ENCODE data around the gene NHERF2. TPM values are rescaled to one million over a fixed set of nuclear protein-coding genes. Genes with fewer than 3 reads are reported as not detected.

Gene NHERF2
- total and polyA plus RNA-seq, 5 donors from 2014 or later, result 0.09 to 1.5 (median 0.27) TPM

- ATAC-seq (ENCODE audit: low read depth in 2 of 2), result no peak
- H3K36me3 Mint-ChIP-seq, result peaks cover 18% of the 10 kb centered on the region
- no peaks in the 10 kb centered on the region for H3K27me3 Mint-ChIP-seq
- no peaks in the 10 kb centered on the region for H3K9me3 ChIP-seq (ENCODE audit: control insufficient read depth in 2 of 2, low read length in 2 of 2)
- no peak overlapping the region for H3K27ac ChIP-seq (ENCODE audit: insufficient read depth, low read length, poor library complexity, severe bottlenecking)
- H3K4me3 Mint-ChIP-seq, result no peak overlapping the region
- peaks cover 21% of the 10 kb centered on the region for H3K36me3 ChIP-seq (ENCODE audit: control insufficient read depth, insufficient read depth, low read length)
- no peaks in the 10 kb centered on the region for H3K27me3 ChIP-seq (ENCODE audit: control insufficient read depth, insufficient read depth, low read length)
- H3K9me3 Mint-ChIP-seq, result no peaks in the 10 kb centered on the region
- no peaks in the 10 kb centered on the region for H3K4me1 Mint-ChIP-seq
- H3K27ac Mint-ChIP-seq, result no peak overlapping the region
- no peak for DNase-seq
- H3K4me3 ChIP-seq (ENCODE audit: low read depth, low read length), result no peak overlapping the region
- H3K4me1 ChIP-seq (ENCODE audit: control insufficient read depth, insufficient read depth, low read length, poor library complexity, severe bottlenecking), result no peaks in the 10 kb centered on the region
Measured at GRCh38 chr16:2062801-2063200, 36.1 kb downstream of the NHERF2 start.

- Mint-ChIP-seq H3K27me3 (no peaks in the 10 kb centered on the region), H3K9me3 (no peaks in the 10 kb centered on the region), H3K36me3 (peaks cover 19% of the 10 kb centered on the region), H3K4me3 (no peak overlapping the region), H3K27ac (no peak overlapping the region), H3K4me1 (no peaks in the 10 kb centered on the region)
- no peak overlapping the region for H3K4me3 ChIP-seq (ENCODE audit: low read depth, low read length)
- no peak overlapping the region for H3K27ac ChIP-seq (ENCODE audit: insufficient read depth, low read length, poor library complexity, severe bottlenecking)
- peaks cover 29% of the 10 kb centered on the region for H3K36me3 ChIP-seq (ENCODE audit: control insufficient read depth, insufficient read depth, low read length)
- no peaks in the 10 kb centered on the region for H3K4me1 ChIP-seq (ENCODE audit: control insufficient read depth, insufficient read depth, low read length, poor library complexity, severe bottlenecking)
- no peaks in the 10 kb centered on the region for H3K9me3 ChIP-seq (ENCODE audit: control insufficient read depth in 2 of 2, low read length in 2 of 2)
- DNase-seq, result no peak
- no peaks in the 10 kb centered on the region for H3K27me3 ChIP-seq (ENCODE audit: control insufficient read depth, insufficient read depth, low read length)
- ATAC-seq (ENCODE audit: low read depth in 2 of 2), result no peak
Measured at GRCh38 chr16:2063861-2064260, 37.2 kb downstream of the NHERF2 start.

GRCh38 chr16:2064368-2064945, 37.8 kb downstream of the NHERF2 start:
- DNase-seq, result no peak
- ATAC-seq (ENCODE audit: low read depth in 2 of 2), result no peak
- no peaks in the 10 kb centered on the region for H3K4me1 Mint-ChIP-seq
- Histone ChIP-seq H3K36me3 (ENCODE audit: control insufficient read depth, insufficient read depth, low read length) (peaks cover 32% of the 10 kb centered on the region), H3K4me3 (ENCODE audit: low read depth, low read length) (no peak overlapping the region), H3K27ac (ENCODE audit: insufficient read depth, low read length, poor library complexity, severe bottlenecking) (no peak overlapping the region), H3K27me3 (ENCODE audit: control insufficient read depth, insufficient read depth, low read length) (no peaks in the 10 kb centered on the region), H3K4me1 (ENCODE audit: control insufficient read depth, insufficient read depth, low read length, poor library complexity, severe bottlenecking) (no peaks in the 10 kb centered on the region), H3K9me3 (ENCODE audit: control insufficient read depth in 2 of 2, low read length in 2 of 2) (no peaks in the 10 kb centered on the region)
- H3K36me3 Mint-ChIP-seq, result peaks cover 19% of the 10 kb centered on the region
- H3K27ac Mint-ChIP-seq, result no peak overlapping the region
- H3K9me3 Mint-ChIP-seq, result no peaks in the 10 kb centered on the region
- H3K4me3 Mint-ChIP-seq, result no peak overlapping the region
- no peaks in the 10 kb centered on the region for H3K27me3 Mint-ChIP-seq

- peaks cover 24% of the 10 kb centered on the region for H3K36me3 Mint-ChIP-seq
- H3K27me3 ChIP-seq (ENCODE audit: control insufficient read depth, insufficient read depth, low read length), result no peaks in the 10 kb centered on the region
- no peak overlapping the region for H3K27ac ChIP-seq (ENCODE audit: insufficient read depth, low read length, poor library complexity, severe bottlenecking)
- DNase-seq (no peak), ATAC-seq (ENCODE audit: low read depth in 2 of 2) (no peak)
- H3K4me1 Mint-ChIP-seq, result no peaks in the 10 kb centered on the region
- H3K27me3 Mint-ChIP-seq, result no peaks in the 10 kb centered on the region
- H3K9me3 ChIP-seq (ENCODE audit: control insufficient read depth in 2 of 2, low read length in 2 of 2), result no peaks in the 10 kb centered on the region
- no peak overlapping the region for H3K4me3 Mint-ChIP-seq
- no peaks in the 10 kb centered on the region for H3K4me1 ChIP-seq (ENCODE audit: control insufficient read depth, insufficient read depth, low read length, poor library complexity, severe bottlenecking)
- H3K9me3 Mint-ChIP-seq, result no peaks in the 10 kb centered on the region
- H3K4me3 ChIP-seq (ENCODE audit: low read depth, low read length), result no peak overlapping the region
- no peak overlapping the region for H3K27ac Mint-ChIP-seq
- H3K36me3 ChIP-seq (ENCODE audit: control insufficient read depth, insufficient read depth, low read length), result peaks cover 34% of the 10 kb centered on the region
Measured at GRCh38 chr16:2066139-2066538, 39.4 kb downstream of the NHERF2 start.

- no peaks in the 10 kb centered on the region for H3K4me1 Mint-ChIP-seq
- Histone ChIP-seq H3K4me3 (ENCODE audit: low read depth, low read length) (no peak overlapping the region), H3K9me3 (ENCODE audit: control insufficient read depth in 2 of 2, low read length in 2 of 2) (no peaks in the 10 kb centered on the region), H3K4me1 (ENCODE audit: control insufficient read depth, insufficient read depth, low read length, poor library complexity, severe bottlenecking) (no peaks in the 10 kb centered on the region), H3K27ac (ENCODE audit: insufficient read depth, low read length, poor library complexity, severe bottlenecking) (no peak overlapping the region), H3K27me3 (ENCODE audit: control insufficient read depth, insufficient read depth, low read length) (no peaks in the 10 kb centered on the region), H3K36me3 (ENCODE audit: control insufficient read depth, insufficient read depth, low read length) (peaks cover 53% of the 10 kb centered on the region)
- no peaks in the 10 kb centered on the region for H3K9me3 Mint-ChIP-seq
- ATAC-seq (ENCODE audit: low read depth in 2 of 2) (no peak), DNase-seq (no peak)
- H3K36me3 Mint-ChIP-seq, result peaks cover 17% of the 10 kb centered on the region
- H3K27me3 Mint-ChIP-seq, result no peaks in the 10 kb centered on the region
- no peak overlapping the region for H3K27ac Mint-ChIP-seq
- H3K4me3 Mint-ChIP-seq, result no peak overlapping the region
Measured at GRCh38 chr16:2070576-2071453, 44.1 kb downstream of the NHERF2 start.

- Mint-ChIP-seq H3K4me3 (no peak overlapping the region), H3K36me3 (peaks cover 12% of the 10 kb centered on the region), H3K27ac (no peak overlapping the region), H3K9me3 (peaks cover 0 to 2% (median 0%) of the 10 kb centered on the region in 7 donors), H3K27me3 (no peaks in the 10 kb centered on the region), H3K4me1 (no peaks in the 10 kb centered on the region)
- Histone ChIP-seq H3K4me1 (ENCODE audit: control insufficient read depth, insufficient read depth, low read length, poor library complexity, severe bottlenecking) (no peaks in the 10 kb centered on the region), H3K9me3 (ENCODE audit: control insufficient read depth in 2 of 2, low read length in 2 of 2) (no peaks in the 10 kb centered on the region), H3K27me3 (ENCODE audit: control insufficient read depth, insufficient read depth, low read length) (no peaks in the 10 kb centered on the region), H3K4me3 (ENCODE audit: low read depth, low read length) (no peak overlapping the region), H3K36me3 (ENCODE audit: control insufficient read depth, insufficient read depth, low read length) (peaks cover 51% of the 10 kb centered on the region), H3K27ac (ENCODE audit: insufficient read depth, low read length, poor library complexity, severe bottlenecking) (no peak overlapping the region)
- DNase-seq, result no peak
- no peak for ATAC-seq (ENCODE audit: low read depth in 2 of 2)
Measured at GRCh38 chr16:2071454-2072202, 44.9 kb downstream of the NHERF2 start.

GRCh38 chr16:2072926-2073325, 46.2 kb downstream of the NHERF2 start:
- H3K27ac Mint-ChIP-seq, result no peak overlapping the region
- Histone ChIP-seq H3K4me3 (ENCODE audit: low read depth, low read length) (no peak overlapping the region), H3K36me3 (ENCODE audit: control insufficient read depth, insufficient read depth, low read length) (peaks cover 46% of the 10 kb centered on the region), H3K27me3 (ENCODE audit: control insufficient read depth, insufficient read depth, low read length) (no peaks in the 10 kb centered on the region), H3K9me3 (ENCODE audit: control insufficient read depth in 2 of 2, low read length in 2 of 2) (no peaks in the 10 kb centered on the region), H3K4me1 (ENCODE audit: control insufficient read depth, insufficient read depth, low read length, poor library complexity, severe bottlenecking) (no peaks in the 10 kb centered on the region), H3K27ac (ENCODE audit: insufficient read depth, low read length, poor library complexity, severe bottlenecking) (no peak overlapping the region)
- H3K4me1 Mint-ChIP-seq, result no peaks in the 10 kb centered on the region
- H3K4me3 Mint-ChIP-seq, result no peak overlapping the region
- H3K9me3 Mint-ChIP-seq, result peaks cover 0 to 2% (median 0%) of the 10 kb centered on the region in 7 donors
- ATAC-seq (ENCODE audit: low read depth in 2 of 2), result no peak
- H3K27me3 Mint-ChIP-seq, result no peaks in the 10 kb centered on the region
- H3K36me3 Mint-ChIP-seq, result peaks cover 9% of the 10 kb centered on the region
- DNase-seq, result no peak

Measured in CD4-positive, CD25-positive, alpha-beta regulatory T cell (primary cell).